Activated T-helper 1 cell treated with anti-CD3 and anti-CD28 coated beads, Interleukin-12 subunit alpha, Interleukin-12 subunit beta, Interleukin-2, Interleukin-4 antibody, amounts not matched to agents 30 ng/mL and 10 ng/mL and 1 ng/mL, durations not matched to agents 14 hours and 24 hours and 36 hours (primary cell): Measurements from ENCODE around the gene PANX3. TPM values are rescaled to one million over a fixed set of nuclear protein-coding genes. Genes with fewer than 3 reads are reported as not detected.

ENCODE experiments used
- DNase-seq: peaks from one replicate; pipeline ENCODE4 v3.0.0; 2021; ENCODE audit warnings: low spot score
- H3K27ac Mint-ChIP-seq: one replicate; pipeline ENCODE4 v1.8.0; 2021; ENCODE audit warnings: mild to moderate bottlenecking, mixed read lengths
- H3K27me3 Mint-ChIP-seq: one replicate; pipeline ENCODE4 v1.8.0; 2022; ENCODE audit warnings: mild to moderate bottlenecking, moderate library complexity, mixed read lengths; ENCODE audit not compliant: insufficient read depth
- H3K36me3 Mint-ChIP-seq: one replicate; pipeline ENCODE4 v1.8.0; 2021; ENCODE audit warnings: low read depth, mixed read lengths
- H3K4me1 Mint-ChIP-seq: one replicate; pipeline ENCODE4 v1.8.0; 2021; ENCODE audit warnings: low read depth, mixed read lengths
- H3K4me3 Mint-ChIP-seq: one replicate; pipeline ENCODE4 v1.8.0; 2021; ENCODE audit warnings: mild to moderate bottlenecking, moderate library complexity, mixed read lengths
- H3K9me3 Mint-ChIP-seq: one replicate; pipeline ENCODE4 v1.8.0; 2021; ENCODE audit warnings: mixed read lengths
- intact Hi-C: fragments of 100-400 bp; cut with micrococcal nuclease; formaldehyde crosslinking; loops from one replicate; pipeline ENCODE4 v1.15.1; 2024
- total RNA-seq: library from RNA; stranded (reverse); gene quantifications from 2 replicates; pipeline ENCODE4 v1.2.3, GENCODE V29; 2022

PANX3 gene, protein sequence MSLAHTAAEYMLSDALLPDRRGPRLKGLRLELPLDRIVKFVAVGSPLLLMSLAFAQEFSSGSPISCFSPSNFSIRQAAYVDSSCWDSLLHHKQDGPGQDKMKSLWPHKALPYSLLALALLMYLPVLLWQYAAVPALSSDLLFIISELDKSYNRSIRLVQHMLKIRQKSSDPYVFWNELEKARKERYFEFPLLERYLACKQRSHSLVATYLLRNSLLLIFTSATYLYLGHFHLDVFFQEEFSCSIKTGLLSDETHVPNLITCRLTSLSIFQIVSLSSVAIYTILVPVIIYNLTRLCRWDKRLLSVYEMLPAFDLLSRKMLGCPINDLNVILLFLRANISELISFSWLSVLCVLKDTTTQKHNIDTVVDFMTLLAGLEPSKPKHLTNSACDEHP
- total RNA-seq = not detected in 2 replicates

DNA sequence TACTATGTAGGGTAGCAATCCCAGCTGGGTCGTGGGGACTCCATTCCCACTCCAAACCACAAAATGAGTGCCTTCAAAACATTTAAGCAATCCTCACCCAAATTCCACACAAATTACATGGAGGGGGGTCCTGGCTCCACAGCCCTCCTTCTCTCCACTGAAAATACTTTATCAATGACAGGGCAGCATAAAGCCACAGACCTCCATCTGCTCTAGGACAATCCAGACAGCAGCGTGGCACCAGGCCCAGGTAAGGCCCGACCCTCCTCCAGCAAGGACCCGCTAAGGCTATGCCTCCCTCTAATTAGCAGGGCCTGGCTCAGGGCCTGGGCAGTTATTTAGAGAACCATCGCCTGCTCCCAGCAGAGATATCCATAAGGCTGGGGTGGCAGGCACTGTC, at the start of gene PANX3:
TSS of gene PANX3 (plus strand) at position 365 of the 400 bp plus-strand sequence. CDS start 129 bp downstream, outside the sequence.
- H3K27me3 Mint-ChIP-seq = peaks cover 12% of the 10 kb centered on the region
- H3K27ac Mint-ChIP-seq = no peak within 1 kb of the TSS
- no peak within 1 kb of the TSS for H3K4me3 Mint-ChIP-seq
- H3K9me3 Mint-ChIP-seq = no peaks in the 10 kb centered on the region
- DNase-seq = no peak
- H3K4me1 Mint-ChIP-seq = peaks cover 16% of the 10 kb centered on the region
- H3K36me3 Mint-ChIP-seq = no peaks in the 10 kb centered on the region
- intact Hi-C loops = no loop called here

DNA sequence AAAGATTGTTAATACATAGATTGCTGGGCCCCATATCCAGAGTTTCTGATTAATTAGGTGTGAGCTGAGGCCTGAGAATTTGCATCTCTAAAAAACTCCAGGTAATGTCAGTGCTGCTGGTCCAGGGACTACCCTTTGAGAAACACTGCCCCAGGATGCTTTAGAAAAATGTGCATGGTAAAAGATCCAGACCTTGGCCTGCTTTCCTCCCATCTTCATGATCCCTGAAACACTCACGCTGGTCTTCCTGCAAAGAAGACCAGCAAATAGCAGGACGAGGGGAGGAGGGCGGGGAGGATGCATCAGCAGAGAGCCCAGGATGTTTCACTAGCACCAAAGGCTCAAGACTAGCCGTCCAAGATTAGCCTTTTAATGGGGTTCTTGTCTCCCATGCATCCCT, 41.5 kb upstream of the PANX3 start, which contains the start of gene OR8A1:
TSS of gene OR8A1 (plus strand) at position 301 of the 400 bp plus-strand sequence. CDS start 123 bp downstream, outside the sequence.
- peaks cover 10% of the 10 kb centered on the region for H3K27me3 Mint-ChIP-seq
- intact Hi-C loops = no loop called here
- no peak within 1 kb of the TSS for H3K4me3 Mint-ChIP-seq
- no peaks in the 10 kb centered on the region for H3K4me1 Mint-ChIP-seq
- H3K36me3 Mint-ChIP-seq = no peaks in the 10 kb centered on the region
- H3K9me3 Mint-ChIP-seq = no peaks in the 10 kb centered on the region
- no peak within 1 kb of the TSS for H3K27ac Mint-ChIP-seq
- no peak for DNase-seq

DNA sequence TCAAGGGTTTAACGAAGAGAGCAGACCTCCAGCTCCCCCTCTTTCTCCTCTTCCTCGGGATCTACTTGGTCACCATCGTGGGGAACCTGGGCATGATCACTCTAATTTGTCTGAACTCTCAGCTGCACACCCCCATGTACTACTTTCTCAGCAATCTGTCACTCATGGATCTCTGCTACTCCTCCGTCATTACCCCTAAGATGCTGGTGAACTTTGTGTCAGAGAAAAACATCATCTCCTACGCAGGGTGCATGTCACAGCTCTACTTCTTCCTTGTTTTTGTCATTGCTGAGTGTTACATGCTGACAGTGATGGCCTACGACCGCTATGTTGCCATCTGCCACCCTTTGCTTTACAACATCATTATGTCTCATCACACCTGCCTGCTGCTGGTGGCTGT, 41.1 kb upstream of the PANX3 start:
- intact Hi-C loops = no loop called here
- no peak overlapping the region for H3K4me3 Mint-ChIP-seq
- no peaks in the 10 kb centered on the region for H3K9me3 Mint-ChIP-seq
- DNase-seq = no peak
- H3K36me3 Mint-ChIP-seq = no peaks in the 10 kb centered on the region
- peaks cover 8% of the 10 kb centered on the region for H3K27me3 Mint-ChIP-seq
- no peaks in the 10 kb centered on the region for H3K4me1 Mint-ChIP-seq
- no peak overlapping the region for H3K27ac Mint-ChIP-seq

DNA sequence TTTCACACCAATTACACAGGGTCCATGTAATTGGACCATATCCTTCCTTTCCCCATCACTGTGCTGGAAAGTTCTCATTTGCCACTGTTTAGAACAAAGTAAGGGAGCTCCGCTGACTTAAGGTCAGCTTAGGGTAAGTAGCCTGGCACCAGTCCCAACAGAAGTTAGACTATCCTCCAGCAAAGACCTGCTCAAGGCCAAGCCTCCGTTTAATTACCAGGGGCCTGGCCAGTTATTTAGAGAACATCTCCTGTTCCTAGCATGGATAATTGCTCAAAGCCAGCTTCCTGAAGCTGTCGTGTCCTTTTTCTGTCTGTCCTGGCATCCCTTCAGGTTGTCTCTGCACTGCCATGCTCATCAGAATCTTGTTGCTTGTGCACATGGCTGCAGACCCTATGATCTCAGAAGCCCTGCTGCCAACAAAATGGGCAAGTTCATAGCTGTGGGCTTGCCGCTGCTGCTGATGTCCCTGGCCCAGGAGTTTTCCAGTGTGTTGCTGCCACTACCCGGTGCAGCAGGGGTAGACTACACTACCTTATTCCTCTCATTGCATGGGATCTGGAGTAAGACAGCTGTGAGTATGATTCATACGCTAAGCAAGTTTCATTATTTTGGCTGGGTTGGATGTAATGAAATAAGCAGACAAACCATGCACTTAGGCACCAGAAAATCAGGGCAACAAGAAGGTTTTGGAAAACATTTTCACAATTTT, 33.4 kb upstream of the PANX3 start:
- no peak for DNase-seq
- Mint-ChIP-seq H3K27me3 (peaks cover 10% of the 10 kb centered on the region), H3K4me3 (no peak overlapping the region), H3K4me1 (no peaks in the 10 kb centered on the region), H3K9me3 (no peaks in the 10 kb centered on the region), H3K27ac (no peak overlapping the region), H3K36me3 (no peaks in the 10 kb centered on the region)
- intact Hi-C loops = no loop called here

DNA sequence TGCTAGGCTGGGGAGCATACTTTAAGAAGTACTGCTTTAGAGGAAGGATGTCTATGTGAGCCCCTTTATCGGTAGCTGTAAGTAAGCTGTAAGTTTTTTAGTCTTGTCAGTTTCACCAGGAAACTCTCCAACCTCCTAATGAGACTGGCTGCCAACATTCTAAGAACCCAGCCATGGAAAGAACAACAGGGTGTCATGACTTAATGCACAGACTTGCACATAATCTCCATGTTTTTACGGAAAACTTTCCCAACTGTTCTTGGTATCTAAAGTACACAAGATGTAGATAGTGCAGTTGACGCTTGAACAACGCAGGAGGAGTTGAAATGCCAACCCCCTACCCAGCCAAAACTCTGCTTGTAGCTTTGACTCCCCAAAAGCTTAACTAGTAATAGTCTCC, 32.5 kb upstream of the PANX3 start:
- Mint-ChIP-seq H3K4me1 (no peaks in the 10 kb centered on the region), H3K9me3 (no peaks in the 10 kb centered on the region), H3K36me3 (no peaks in the 10 kb centered on the region), H3K4me3 (no peak overlapping the region), H3K27me3 (peaks cover 8% of the 10 kb centered on the region), H3K27ac (no peak overlapping the region)
- DNase-seq = no peak
- intact Hi-C loops = no loop called here

DNA sequence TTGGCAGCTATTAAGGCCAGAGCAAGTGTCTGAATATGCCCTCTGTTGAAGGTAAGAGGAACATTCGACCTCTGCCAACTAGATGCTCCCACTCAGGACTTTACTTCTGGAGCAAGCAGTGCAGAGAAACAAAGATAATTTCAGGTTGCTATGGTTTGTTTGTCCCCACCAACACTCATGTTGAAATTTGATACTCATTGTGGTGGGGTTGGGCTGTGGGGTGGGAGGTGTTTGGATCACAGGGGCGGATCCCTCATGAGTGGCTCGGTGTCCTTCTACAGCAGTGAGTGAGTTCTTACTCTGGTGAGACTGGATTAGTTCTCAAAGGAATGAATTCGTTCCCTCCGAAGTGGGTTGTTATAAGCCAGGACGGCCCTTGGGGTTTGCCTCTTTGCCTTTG, 29.4 kb upstream of the PANX3 start:
- intact Hi-C loops = no loop called here
- Mint-ChIP-seq H3K4me3 (no peak overlapping the region), H3K36me3 (no peaks in the 10 kb centered on the region), H3K27ac (no peak overlapping the region), H3K9me3 (no peaks in the 10 kb centered on the region), H3K4me1 (no peaks in the 10 kb centered on the region), H3K27me3 (no peaks in the 10 kb centered on the region)
- DNase-seq = no peak

DNA sequence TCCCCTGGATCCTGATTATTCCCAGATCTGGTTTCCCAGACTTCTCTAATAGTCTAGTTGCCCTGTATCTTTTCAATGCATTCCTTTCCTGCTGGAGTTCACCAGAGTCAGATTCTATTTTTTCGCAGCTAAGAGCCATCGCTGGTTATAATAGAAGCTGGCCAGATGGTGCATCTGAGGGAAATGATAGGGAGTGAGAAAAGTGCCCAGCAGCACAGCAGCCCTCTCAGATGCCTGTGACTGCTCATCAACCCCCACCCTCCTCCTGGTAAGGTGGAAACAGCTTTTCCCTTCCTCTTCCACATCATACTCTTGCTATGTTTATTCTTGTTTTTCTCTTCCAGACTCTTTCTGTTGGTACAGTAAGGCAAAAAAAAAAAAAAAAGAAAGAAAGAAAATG, 28.7 kb upstream of the PANX3 start:
- no peaks in the 10 kb centered on the region for H3K27me3 Mint-ChIP-seq
- no peak for DNase-seq
- H3K27ac Mint-ChIP-seq = no peak overlapping the region
- no peak overlapping the region for H3K4me3 Mint-ChIP-seq
- no peaks in the 10 kb centered on the region for H3K9me3 Mint-ChIP-seq
- no peaks in the 10 kb centered on the region for H3K4me1 Mint-ChIP-seq
- H3K36me3 Mint-ChIP-seq = no peaks in the 10 kb centered on the region
- intact Hi-C loops = no loop called here

DNA sequence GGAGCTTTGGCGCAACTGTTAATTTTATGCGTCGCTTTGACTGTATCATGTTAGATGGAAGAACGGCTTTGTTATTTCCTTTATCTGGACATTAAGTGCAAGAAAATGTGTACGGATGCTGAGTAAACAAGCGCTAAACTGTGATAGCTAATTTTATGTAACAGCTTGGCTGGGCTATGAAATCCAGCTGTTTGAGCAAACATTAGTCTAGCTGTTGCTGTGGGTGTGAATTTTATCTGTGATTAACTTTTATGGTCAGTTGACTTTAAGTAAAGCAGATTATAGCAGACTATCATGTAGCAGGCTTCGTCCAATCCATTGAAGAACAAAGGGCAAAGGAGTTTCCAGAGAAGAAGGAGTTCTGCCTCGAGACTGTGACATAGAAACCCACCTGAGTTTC, 27.4 kb upstream of the PANX3 start:
- Mint-ChIP-seq H3K36me3 (no peaks in the 10 kb centered on the region), H3K27ac (no peak overlapping the region), H3K9me3 (no peaks in the 10 kb centered on the region), H3K4me3 (no peak overlapping the region), H3K4me1 (no peaks in the 10 kb centered on the region), H3K27me3 (no peaks in the 10 kb centered on the region)
- intact Hi-C loops = no loop called here
- no peak for DNase-seq

DNA sequence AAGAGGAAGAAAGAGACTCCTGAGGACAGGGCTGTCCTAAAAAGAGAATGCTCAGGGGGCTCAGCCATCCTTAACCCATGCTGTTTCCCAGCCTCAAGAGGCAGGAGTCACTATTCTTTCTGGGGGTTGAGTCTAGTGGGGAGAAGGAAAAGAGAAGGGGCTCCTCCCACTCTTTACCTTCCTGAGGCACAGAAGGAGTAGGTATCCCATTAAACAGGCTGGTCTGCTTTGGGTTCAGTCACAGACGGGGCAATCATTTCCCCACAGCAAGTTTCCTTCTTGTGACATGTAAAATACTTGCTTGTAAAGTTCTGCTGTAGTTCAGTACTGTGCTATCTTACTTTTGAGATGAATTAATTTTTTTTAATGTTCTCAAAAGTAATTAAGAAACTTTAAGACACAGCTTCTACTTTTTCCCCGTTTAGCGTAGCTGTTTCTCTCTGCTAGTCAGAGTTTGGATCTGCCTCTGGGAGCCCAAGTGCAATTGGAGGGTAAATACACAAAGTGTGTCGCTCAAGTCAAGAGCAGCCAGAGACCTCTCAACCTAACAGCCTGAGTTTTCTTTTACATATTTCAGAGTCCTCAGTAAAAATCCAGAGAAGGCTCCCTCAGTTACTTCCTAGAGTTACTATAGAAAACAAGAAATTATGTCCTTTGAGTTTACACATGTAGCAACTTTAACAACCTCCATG, 26.4 kb upstream of the PANX3 start:
- no peaks in the 10 kb centered on the region for H3K36me3 Mint-ChIP-seq
- H3K27me3 Mint-ChIP-seq = peaks cover under 1% of the 10 kb centered on the region
- intact Hi-C loops = no loop called here
- H3K9me3 Mint-ChIP-seq = no peaks in the 10 kb centered on the region
- no peak overlapping the region for H3K4me3 Mint-ChIP-seq
- H3K4me1 Mint-ChIP-seq = no peaks in the 10 kb centered on the region
- DNase-seq = no peak
- no peak overlapping the region for H3K27ac Mint-ChIP-seq

DNA sequence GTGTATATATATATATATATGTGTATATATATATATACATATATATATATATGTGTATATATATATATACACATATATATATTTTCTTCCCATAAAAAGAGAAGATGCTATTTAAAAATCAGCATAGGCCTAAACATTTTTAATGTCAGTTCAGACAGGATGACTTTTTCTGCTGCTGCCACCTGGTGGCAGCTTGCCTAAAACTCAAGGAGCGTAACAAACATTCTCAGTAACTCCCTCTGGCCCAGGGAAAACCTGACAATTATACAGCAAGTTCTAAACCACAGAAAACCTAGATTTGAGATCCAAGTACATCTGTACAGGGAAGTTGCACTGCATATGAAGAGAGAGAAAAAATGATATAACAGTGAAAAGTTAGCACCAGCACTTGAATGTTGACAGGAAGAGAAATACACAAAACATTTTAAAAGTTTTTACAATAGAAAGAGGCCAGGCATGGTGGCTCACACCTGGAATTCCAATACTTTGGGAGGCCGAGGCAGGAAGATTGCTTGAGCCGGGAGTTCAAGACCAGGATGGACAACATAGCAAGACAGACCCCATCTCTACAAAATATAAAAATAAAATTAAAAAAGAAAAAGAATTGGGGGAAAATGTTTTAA, 24.9 kb upstream of the PANX3 start:
- Mint-ChIP-seq H3K36me3 (no peaks in the 10 kb centered on the region), H3K4me1 (no peaks in the 10 kb centered on the region), H3K27ac (no peak overlapping the region), H3K27me3 (peaks cover 8% of the 10 kb centered on the region), H3K4me3 (no peak overlapping the region), H3K9me3 (no peaks in the 10 kb centered on the region)
- no peak for DNase-seq
- intact Hi-C loops = loop anchor here (1.0 to 2.0 kb wide), 2 partner anchors 171 to 516 kb away; no protein-coding TSS in a partner anchor

DNA sequence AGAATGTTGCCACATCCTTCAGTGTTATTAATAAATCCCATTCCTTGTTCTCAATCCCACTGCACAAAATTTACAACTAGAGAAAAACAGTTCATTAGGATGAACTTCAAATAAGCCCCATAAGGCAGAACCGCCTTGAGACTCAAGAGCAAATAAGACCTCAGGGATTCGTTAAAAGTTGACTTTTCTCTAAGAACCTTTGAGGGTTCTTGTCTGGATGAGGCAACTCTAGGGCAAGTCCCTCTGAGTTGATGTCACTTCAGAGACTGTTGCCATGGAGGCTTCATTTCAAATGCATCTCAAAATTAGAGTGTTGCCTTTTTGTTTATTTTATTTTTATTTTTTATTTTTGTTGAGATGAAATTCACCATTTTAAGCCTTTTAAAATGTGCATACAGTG, 19.8 kb upstream of the PANX3 start:
- Mint-ChIP-seq H3K4me3 (no peak overlapping the region), H3K27ac (no peak overlapping the region), H3K36me3 (no peaks in the 10 kb centered on the region), H3K27me3 (peaks cover 15% of the 10 kb centered on the region), H3K4me1 (no peaks in the 10 kb centered on the region), H3K9me3 (no peaks in the 10 kb centered on the region)
- DNase-seq = no peak
- intact Hi-C loops = no loop called here

DNA sequence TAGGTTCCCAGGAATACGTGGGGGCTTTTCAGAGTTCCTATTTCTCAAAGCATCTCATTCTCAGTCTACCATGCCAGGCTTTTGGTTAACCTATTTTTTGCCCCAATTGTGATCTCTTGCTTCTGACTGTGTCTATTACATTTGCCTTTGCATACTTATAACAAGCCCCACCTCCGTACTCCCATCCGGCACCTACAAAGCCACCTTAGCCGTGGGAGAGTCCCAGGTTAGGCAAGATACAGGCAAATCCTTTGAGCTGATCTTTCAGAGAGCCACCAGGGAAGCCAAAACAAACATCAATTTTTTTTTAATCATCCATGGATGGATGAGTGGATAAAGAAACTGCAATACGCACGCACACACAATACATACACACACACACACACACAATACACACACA, 18.6 kb upstream of the PANX3 start:
- H3K27me3 Mint-ChIP-seq = peaks cover 22% of the 10 kb centered on the region
- no peaks in the 10 kb centered on the region for H3K36me3 Mint-ChIP-seq
- no peak for DNase-seq
- H3K9me3 Mint-ChIP-seq = no peaks in the 10 kb centered on the region
- no peak overlapping the region for H3K27ac Mint-ChIP-seq
- intact Hi-C loops = no loop called here
- H3K4me1 Mint-ChIP-seq = no peaks in the 10 kb centered on the region
- H3K4me3 Mint-ChIP-seq = no peak overlapping the region
